ENCODE results near the gene LDLRAD4.

GRCh38 chr18:13486284-13486683 is 267.7 kb downstream of the LDLRAD4 start:
- TF ChIP-seq EP300 (IDR thresholded peaks at IDR 0.05; ENCODE audit: borderline replicate concordance): no peak
- TF ChIP-seq TAF1 (IDR thresholded peaks at IDR 0.05; ENCODE audit: low read depth): no peak
- TF ChIP-seq MAX (IDR thresholded peaks at IDR 0.05): no peak
- TF ChIP-seq CEBPB (IDR thresholded peaks at IDR 0.05): no peak
- TF ChIP-seq RAD21 (IDR thresholded peaks at IDR 0.05; ENCODE audit: low read depth): no peak
- no peak for TF ChIP-seq NFIC (IDR thresholded peaks at IDR 0.05)
- TF ChIP-seq FOXM1 (IDR thresholded peaks at IDR 0.05; ENCODE audit: borderline replicate concordance, low read depth): no peak
- TF ChIP-seq TCF12 (IDR thresholded peaks at IDR 0.05; ENCODE audit: low read depth): no peak
